Stimulated activated CD4-positive, alpha-beta T cell treated with anti-CD3 and anti-CD28 coated beads, TNF-alpha, amount 100 ng/mL, for 24 hours (primary cell): ENCODE data around the gene RNF180.

Experiments
- DNase-seq, 3 experiments: peaks; one replicate each; pipeline ENCODE4 v3.0.0-alpha.2; 2020; ENCODE audit warnings: low read depth in 3 of 3

Gene RNF180

GRCh38 chr5:64165500-64166200, at the start of gene RNF180:
Gene RNF180 (plus strand): TSS chr5:64165843. CDS start chr5:64200808, 34,965 bp downstream.
- DNase-seq: no peak

- no peak for DNase-seq
Observed at GRCh38 chr5:64125521-64125920, 40.1 kb upstream of the RNF180 start.

- no peak for DNase-seq
Observed at GRCh38 chr5:64126202-64126741, 39.4 kb upstream of the RNF180 start.

GRCh38 chr5:64140018-64140417, 25.6 kb upstream of the RNF180 start:
- DNase-seq: no peak

- no peak for DNase-seq
Observed at GRCh38 chr5:64144425-64145215, 21.0 kb upstream of the RNF180 start.

- DNase-seq: no peak
Observed at GRCh38 chr5:64145216-64145895, 20.3 kb upstream of the RNF180 start.

GRCh38 chr5:64147379-64147778, 18.3 kb upstream of the RNF180 start:
- no peak for DNase-seq

GRCh38 chr5:64147849-64148441, 17.7 kb upstream of the RNF180 start:
- no peak for DNase-seq

- no peak for DNase-seq
Observed at GRCh38 chr5:64149268-64149667, 16.4 kb upstream of the RNF180 start.

- DNase-seq: no peak
Observed at GRCh38 chr5:64149857-64150521, 15.7 kb upstream of the RNF180 start.

GRCh38 chr5:64156261-64156660, 9.4 kb upstream of the RNF180 start:
- no peak for DNase-seq

GRCh38 chr5:64158827-64159226, 6.8 kb upstream of the RNF180 start:
- no peak for DNase-seq

- DNase-seq: no peak
Observed at GRCh38 chr5:64160201-64160600, 5.4 kb upstream of the RNF180 start.

- DNase-seq: no peak
Observed at GRCh38 chr5:64161420-64161819, 4.2 kb upstream of the RNF180 start.

- no peak for DNase-seq
Observed at GRCh38 chr5:64163135-64163534, 2.5 kb upstream of the RNF180 start.

GRCh38 chr5:64163746-64164145, 1.9 kb upstream of the RNF180 start:
- no peak for DNase-seq

- no peak for DNase-seq
Observed at GRCh38 chr5:64164166-64164565, 1.5 kb upstream of the RNF180 start.

GRCh38 chr5:64165160-64165499, 513 bp upstream of the RNF180 start:
- DNase-seq: no peak

- DNase-seq: no peak
Observed at GRCh38 chr5:64166201-64166959, 737 bp downstream of the RNF180 start.

GRCh38 chr5:64176301-64176700, 10.7 kb downstream of the RNF180 start:
- no peak for DNase-seq
